Right lobe of liver (tissue), 6 donors: ENCODE results near the gene CCDC186. TPM values are rescaled to one million over a fixed set of nuclear protein-coding genes. Genes with fewer than 3 reads are reported as not detected.
A peak's percentile ranks its signal among the peaks of the same experiment; 100 is the strongest.

Experiments
- ATAC-seq, 4 donors: fragments of 200-7000 bp; cut with Tn5 transposase; one replicate each; pipeline ENCODE4 v1.9.1; 2020; ENCODE audit warnings: mild to moderate bottlenecking in 4 of 4, moderate library complexity in 4 of 4
- DNase-seq, 3 donors: peaks; one replicate each; pipeline ENCODE4 v3.0.0-alpha.2; 2020
- H3K27ac ChIP-seq, 3 donors: fragments of 200-600 bp; one replicate each; pipeline ENCODE4 v1.8.0; 2022
- H3K27me3 ChIP-seq, 2 donors: fragments of 200-600 bp; one replicate each; pipeline ENCODE4 v1.8.0; 2022
- H3K36me3 ChIP-seq, 4 donors: fragments of 200-600 bp; sonication (generic) in 1 of 4; one replicate each; pipeline versions ENCODE4 v1.5.1 to v1.8.0; 2017 to 2022; ENCODE audit warnings: control low read depth in 1 of 4
- H3K4me1 ChIP-seq, 4 donors: fragments of 200-600 bp; sonication (generic) in 1 of 4; one replicate each; pipeline versions ENCODE4 v1.5.1 to v1.8.0; 2017 to 2022; ENCODE audit warnings: control low read depth in 1 of 4
- H3K4me3 ChIP-seq, 3 donors: fragments of 200-600 bp; one replicate each; pipeline ENCODE4 v1.8.0; 2022
- H3K9me3 ChIP-seq, 4 donors: fragments of 200-600 bp; sonication (generic) in 1 of 4; one replicate each; pipeline versions ENCODE4 v1.5.1 to v1.8.0; 2017 to 2022; ENCODE audit warnings: control low read depth in 1 of 4
- POLR2A ChIP-seq: fragments of 450-650 bp; IDR thresholded peaks from one replicate; pipeline ENCODE4 v1.6.1; 2017; ENCODE audit warnings: antibody characterized with exemption, mild to moderate bottlenecking
- WGBS: methylation state at CpG from one replicate; pipeline ENCODE4 v1.1.6; 2018; ENCODE audit warnings: low coverage, low lambda C conversion rate; ENCODE audit not compliant: insufficient coverage; ENCODE audit errors: missing lambda C conversion rate; 5-methylcytosine and 5-hydroxymethylcytosine counted together
- intact Hi-C, 2 donors: fragments of 100-400 bp; cut with DNase I; formaldehyde crosslinking; loops; one replicate each; pipeline versions ENCODE4 v1.11.2 to v1.14.1; 2022
- total RNA-seq, 6 experiments: library from RNA; depleted of rRNA in 2 of 6; stranded (reverse); fragments of >200 nt in 2 of 6; fragmentation: NEBNext Ultra II Directional in 3 of 6; extraction: Animal tissue kit (Norgen Biotek cat#: 25700) in 3 of 6; gene quantifications; one replicate each; pipeline versions ENCODE4 v1.1.0 to v1.2.4, GENCODE V29; 2016 to 2023
- TF ChIP-seq, protein P1 (sequence below), 4 donors: fragments of 200-600 bp in 3 of 4; fragments of 450-650 bp in 1 of 4; IDR thresholded peaks; one replicate each; pipeline versions ENCODE4 v1.5.1 to v1.8.0; 2016 to 2022; ENCODE audit warnings: antibody characterized with exemption in 4 of 4, mild to moderate bottlenecking in 2 of 4
- donor health status: DM: no; HTN: yes; CAD: no.
- donor health status: DM: no; HTN: no; CAD: no.
- donor health status: DM: no; HTN: no; CAD: no.
- donor health status: DM: no; HTN: yes; CAD: no.
- donor health status: DM: no; HTN: yes; CAD: no.

The CCDC186 gene
- total RNA-seq, 6 experiments from 2014 or later: 4.2 to 11.7 (median 6.9) TPM

DNA sequence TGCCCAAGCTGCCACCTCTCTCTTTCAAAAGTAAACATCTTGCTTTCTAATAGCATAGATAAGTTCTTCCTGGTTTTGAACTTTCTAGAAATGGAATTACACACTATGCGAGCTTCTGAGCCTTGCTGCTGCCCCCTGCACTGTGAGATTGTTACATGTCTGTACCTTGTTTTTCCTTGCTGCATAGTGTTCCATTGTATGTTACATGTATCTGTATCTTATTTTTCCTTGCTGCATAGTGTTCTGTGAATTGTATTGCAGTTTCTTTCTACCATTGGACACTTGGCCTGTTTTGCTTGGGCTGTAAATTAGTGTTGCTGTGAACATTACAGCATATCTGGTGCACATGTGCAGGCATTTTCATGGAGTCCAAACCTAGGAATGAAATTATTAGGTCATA, 41.0 kb upstream of the CCDC186 start:
- DNase-seq (no peak), ATAC-seq (no peak)
- intact Hi-C loops: no loop called here
- Histone ChIP-seq H3K36me3 (no peaks in the 10 kb centered on the region), H3K4me1 (no peaks in the 10 kb centered on the region), H3K27me3 (no peaks in the 10 kb centered on the region), H3K27ac (no peak overlapping the region), H3K9me3 (no peaks in the 10 kb centered on the region), H3K4me3 (no peak overlapping the region)
- 86% methylated on average over 1 of the region's 1 CpG for WGBS
- TF ChIP-seq POLR2A: no peak
- TF ChIP-seq, protein P1, sequence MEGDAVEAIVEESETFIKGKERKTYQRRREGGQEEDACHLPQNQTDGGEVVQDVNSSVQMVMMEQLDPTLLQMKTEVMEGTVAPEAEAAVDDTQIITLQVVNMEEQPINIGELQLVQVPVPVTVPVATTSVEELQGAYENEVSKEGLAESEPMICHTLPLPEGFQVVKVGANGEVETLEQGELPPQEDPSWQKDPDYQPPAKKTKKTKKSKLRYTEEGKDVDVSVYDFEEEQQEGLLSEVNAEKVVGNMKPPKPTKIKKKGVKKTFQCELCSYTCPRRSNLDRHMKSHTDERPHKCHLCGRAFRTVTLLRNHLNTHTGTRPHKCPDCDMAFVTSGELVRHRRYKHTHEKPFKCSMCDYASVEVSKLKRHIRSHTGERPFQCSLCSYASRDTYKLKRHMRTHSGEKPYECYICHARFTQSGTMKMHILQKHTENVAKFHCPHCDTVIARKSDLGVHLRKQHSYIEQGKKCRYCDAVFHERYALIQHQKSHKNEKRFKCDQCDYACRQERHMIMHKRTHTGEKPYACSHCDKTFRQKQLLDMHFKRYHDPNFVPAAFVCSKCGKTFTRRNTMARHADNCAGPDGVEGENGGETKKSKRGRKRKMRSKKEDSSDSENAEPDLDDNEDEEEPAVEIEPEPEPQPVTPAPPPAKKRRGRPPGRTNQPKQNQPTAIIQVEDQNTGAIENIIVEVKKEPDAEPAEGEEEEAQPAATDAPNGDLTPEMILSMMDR (IDR thresholded peaks at IDR 0.05): no peak

DNA sequence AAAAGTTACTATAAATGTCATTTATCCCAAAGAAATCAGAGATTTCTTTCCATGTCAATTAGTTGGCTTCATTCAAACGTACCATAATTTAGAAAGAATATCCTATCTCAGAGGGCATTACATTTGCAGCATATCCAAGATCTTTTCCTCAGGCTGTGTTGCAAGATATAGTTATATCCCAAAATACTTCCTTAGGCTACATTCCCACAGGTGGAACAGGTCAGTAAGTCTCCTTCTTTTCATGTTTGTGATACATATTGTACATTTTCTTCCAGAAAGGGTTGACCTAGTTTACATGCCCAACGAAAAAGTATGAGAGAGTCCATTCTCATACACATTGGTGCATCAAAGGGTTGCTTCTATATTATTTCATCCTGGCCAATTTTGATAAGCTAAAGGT, 38.1 kb upstream of the CCDC186 start:
- H3K4me3 ChIP-seq: no peak overlapping the region
- intact Hi-C loops: no loop called here
- ATAC-seq (no peak), DNase-seq (no peak)
- no peaks in the 10 kb centered on the region for H3K4me1 ChIP-seq
- no peaks in the 10 kb centered on the region for H3K9me3 ChIP-seq
- H3K27ac ChIP-seq: no peak overlapping the region
- H3K36me3 ChIP-seq: no peaks in the 10 kb centered on the region
- H3K27me3 ChIP-seq: no peaks in the 10 kb centered on the region
- TF ChIP-seq POLR2A: no peak
- TF ChIP-seq, protein P1 (IDR thresholded peaks at IDR 0.05): no peak
- 59% methylated on average over 2 of the region's 2 CpGs for WGBS

DNA sequence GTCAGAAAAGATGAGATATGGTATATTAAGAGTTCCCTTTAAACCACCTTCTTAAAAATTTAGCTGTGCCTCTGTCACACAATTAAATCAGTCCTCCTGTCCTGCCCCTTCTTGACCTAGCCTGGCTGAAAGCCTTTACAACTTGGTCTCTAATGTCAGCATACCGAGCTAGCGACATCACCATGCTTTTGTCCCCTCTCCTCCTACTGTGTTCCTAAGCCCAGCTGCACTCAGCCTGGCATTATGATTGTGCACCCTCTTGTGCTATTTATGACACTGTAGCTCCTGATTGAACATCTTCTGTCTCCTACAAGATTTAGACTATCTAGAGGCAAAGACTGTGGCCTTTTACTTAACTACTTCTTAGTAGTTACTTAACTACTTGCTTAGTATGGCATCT, 34.3 kb upstream of the CCDC186 start:
- Histone ChIP-seq H3K4me3 (no peak overlapping the region), H3K9me3 (no peaks in the 10 kb centered on the region), H3K27me3 (no peaks in the 10 kb centered on the region), H3K4me1 (peaks cover 0 to 6% (median 0%) of the 10 kb centered on the region in 4 donors), H3K27ac (no peak overlapping the region), H3K36me3 (no peaks in the 10 kb centered on the region)
- 100% methylated on average over 2 of the region's 2 CpGs for WGBS
- TF ChIP-seq, protein P1 (IDR thresholded peaks at IDR 0.05): no peak
- TF ChIP-seq POLR2A: no peak
- intact Hi-C loops: no loop called here
- no peak for ATAC-seq
- DNase-seq: no peak

DNA sequence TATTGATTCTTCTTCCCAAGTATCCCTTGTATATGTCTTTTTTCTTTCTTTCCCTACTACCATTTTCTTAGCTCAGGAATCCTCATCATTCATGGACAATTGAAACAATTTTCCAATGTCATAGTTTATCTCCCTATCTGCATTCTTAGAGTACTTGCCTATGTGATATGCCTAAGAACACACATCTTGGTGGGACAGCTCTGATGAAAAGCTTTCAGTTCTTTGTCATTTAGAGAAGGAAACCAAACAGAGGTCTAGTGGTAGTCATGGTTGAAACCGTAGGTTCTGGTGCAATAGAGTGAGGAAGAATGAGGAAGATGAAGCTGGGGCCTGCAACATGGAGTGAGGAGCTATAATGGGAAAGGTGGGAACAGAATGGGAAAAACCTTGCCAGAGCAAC, 33.3 kb upstream of the CCDC186 start:
- H3K4me1 ChIP-seq: peaks cover 0 to 6% (median 0%) of the 10 kb centered on the region in 4 donors
- no peaks in the 10 kb centered on the region for H3K9me3 ChIP-seq
- no peak overlapping the region for H3K27ac ChIP-seq
- no peak for TF ChIP-seq POLR2A
- TF ChIP-seq, protein P1 (IDR thresholded peaks at IDR 0.05): no peak
- no peaks in the 10 kb centered on the region for H3K36me3 ChIP-seq
- DNase-seq: no peak
- ATAC-seq: no peak
- 67% methylated on average over 1 of the region's 1 CpG for WGBS
- H3K27me3 ChIP-seq: no peaks in the 10 kb centered on the region
- intact Hi-C loops: no loop called here
- no peak overlapping the region for H3K4me3 ChIP-seq

DNA sequence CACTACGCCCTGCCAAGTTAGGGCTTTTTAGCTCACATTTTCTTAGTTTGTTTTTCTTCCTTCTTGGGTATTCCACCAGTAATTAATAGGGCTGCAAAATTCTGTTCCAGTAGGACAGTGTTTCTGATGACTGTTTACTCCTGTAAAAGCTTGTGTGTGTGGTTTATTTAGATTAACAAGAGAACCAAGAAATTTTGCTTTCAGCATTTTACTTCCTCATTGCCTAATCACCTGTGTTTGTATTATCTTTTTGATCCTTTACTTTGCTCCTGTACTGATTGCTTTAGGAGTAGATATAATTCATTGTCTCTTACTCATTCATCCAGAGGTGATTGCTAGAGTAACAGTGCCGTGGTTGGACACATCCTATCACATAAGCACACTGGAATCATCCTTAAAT, 32.9 kb upstream of the CCDC186 start:
- H3K4me1 ChIP-seq: peaks cover 0 to 6% (median 0%) of the 10 kb centered on the region in 4 donors

More for the DNA sequence above, 32.9 kb upstream of the CCDC186 start:
- Histone ChIP-seq H3K27me3 (no peaks in the 10 kb centered on the region), H3K4me3 (no peak overlapping the region), H3K27ac (no peak overlapping the region), H3K36me3 (no peaks in the 10 kb centered on the region), H3K9me3 (no peaks in the 10 kb centered on the region)
- 56% methylated on average over 2 of the region's 2 CpGs for WGBS
- DNase-seq: no peak
- ATAC-seq: peak in 3 of 4 donors; percentile 21 to 80 (median 24)
- intact Hi-C loops: no loop called here
- TF ChIP-seq POLR2A: no peak
- TF ChIP-seq, protein P1 (IDR thresholded peaks at IDR 0.05): no peak
